NCI-H526 (cell line): ENCODE measurements around the gene ATP8B3.

Source experiments
- DNase-seq, 2 experiments: peaks; one replicate each; lab custom pipeline; 2025; lab: John Stamatoyannopoulos, UW

Gene ATP8B3

GRCh38 chr19:1836458-1837221 lies 24.6 kb upstream of the ATP8B3 start:
- no peak for DNase-seq

GRCh38 chr19:1833540-1833939 lies 21.5 kb upstream of the ATP8B3 start:
- no peak for DNase-seq

DNA sequence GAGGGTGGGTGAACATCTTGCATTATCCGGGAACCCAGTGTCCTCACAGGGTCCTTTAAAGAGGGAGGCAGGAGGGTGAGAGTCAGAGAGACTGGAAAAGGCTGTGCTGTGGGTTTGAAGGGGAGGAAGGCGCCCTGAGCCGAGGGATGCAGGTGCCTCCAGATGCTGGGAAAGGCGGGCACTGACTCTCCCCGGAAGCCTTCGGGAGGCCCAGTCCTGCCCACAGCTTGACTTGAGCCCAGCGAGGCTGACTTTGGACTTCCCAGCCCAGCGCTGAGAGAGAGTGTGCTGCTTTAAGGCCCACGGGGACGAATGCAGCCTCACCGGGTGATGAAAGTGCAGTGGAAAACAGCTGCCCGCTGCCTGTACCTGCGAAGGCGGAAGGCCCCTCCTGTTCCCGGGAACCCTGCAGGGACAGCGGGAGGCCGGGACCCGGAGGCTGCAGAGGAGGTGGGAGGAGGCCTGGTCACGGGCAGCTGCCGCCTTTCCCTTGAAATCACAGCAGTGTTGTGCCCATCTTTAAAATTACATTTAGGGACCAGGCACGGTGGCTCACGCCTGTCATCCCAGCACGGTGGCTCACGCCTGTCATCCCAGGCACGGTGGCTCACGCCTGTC lies 20.1 kb upstream of the ATP8B3 start:
- DNase-seq: no peak

DNA sequence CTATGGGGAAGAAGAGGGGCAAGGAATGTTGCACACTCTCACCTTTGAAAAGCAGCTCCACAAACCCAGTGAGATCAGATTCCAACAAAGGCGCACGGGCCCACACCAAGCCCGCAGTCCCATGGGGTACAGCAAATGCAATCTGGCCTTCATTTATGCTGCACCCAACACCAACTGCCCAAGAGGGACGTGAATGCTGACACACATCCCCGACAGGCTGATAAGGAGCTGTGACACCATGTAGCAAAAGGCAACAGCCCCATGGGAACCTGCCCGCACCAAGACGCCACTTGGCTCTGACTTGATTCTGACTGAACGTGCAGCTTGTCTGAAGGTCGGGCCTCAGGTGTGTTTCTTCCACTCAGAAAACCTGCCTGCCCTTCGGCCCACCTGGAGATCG lies 18.9 kb upstream of the ATP8B3 start:
- DNase-seq: no peak

DNA sequence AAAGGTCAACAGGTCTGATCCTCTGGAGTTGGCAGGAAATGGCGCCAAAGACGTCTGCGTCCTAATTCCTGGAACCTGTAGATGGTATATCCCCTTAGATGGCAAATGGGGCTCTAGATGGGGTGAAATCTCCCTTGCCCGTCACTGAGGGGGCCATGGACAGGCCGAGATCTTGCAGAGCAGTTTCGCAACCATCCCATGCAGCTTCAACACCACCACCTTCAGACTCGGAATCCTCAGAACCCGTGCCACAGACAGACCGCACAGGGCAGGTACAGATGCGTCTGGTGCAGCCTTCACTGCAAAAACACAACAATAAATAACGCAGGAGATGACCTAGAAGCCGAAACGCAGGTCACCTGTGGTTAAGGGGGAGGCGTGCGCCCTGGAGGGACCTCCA lies 18.5 kb upstream of the ATP8B3 start:
- DNase-seq: no peak

DNA sequence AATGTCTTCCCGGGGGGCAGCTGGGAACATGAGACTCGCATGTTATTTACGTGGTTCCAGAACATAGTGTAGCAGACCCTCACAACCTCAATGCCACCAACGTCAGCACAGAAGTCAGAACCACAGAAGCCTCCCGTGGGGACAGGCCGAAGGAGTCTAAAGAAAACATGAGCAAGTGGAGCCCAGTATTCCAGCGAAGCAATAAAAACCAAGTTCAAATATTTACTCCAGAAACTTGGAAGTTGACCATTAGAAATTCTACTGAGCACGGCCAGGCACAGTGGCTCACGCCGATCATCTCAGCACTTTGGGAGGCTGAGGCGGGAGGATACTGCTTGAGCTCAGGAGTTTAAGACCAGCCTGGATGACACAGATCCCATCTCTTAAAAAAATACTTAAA lies 17.9 kb upstream of the ATP8B3 start:
- no peak for DNase-seq

DNA sequence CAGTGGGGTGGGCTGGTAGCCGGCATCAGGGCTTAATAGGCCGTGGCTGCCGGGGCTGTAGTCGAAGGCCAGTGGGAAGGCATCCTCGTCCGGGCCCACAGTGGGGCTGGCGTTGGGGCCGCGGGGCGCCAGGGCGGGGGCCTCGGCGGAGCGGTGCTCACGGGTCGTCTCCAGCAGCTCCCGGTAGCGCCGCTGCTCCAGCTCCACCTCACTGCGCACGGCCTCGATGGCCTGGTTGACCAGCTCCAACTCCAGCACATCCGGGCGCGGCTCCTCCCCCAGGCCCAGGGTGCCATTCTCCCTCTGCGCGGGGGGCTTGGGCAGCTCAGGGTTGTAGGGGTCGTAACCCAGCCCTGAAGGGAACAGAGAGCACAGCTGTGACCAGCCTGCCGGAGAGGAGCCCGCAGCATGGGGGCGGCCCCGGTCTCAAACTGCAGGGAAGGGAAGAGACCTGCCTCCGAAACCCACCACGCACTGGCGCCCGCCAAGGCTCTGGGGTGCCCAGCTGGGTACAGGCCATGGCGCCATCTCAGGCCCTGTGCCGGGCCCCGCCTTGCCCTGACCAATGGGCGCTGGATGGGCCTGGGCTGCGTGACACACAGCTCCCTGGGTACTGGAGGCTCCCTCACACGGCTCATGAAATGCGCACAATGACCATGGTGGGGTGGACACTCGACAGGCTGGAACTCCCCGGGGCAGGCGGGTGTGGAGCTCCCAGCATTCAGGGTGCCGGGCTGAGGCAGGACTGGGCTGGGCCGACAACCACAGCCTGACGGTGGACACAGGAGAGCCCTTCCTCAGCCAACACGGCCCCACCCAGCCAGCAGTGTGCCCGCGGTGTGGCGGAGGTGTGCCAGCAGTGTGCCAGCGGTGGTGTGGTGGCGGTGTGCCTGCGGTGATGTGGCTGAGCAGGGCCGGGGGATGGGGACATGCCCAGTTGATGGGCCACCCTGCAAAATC lies 16.5 kb upstream of the ATP8B3 start:
- DNase-seq: no peak

GRCh38 chr19:1827566-1828278 lies 15.6 kb upstream of the ATP8B3 start:
- DNase-seq: no peak

DNA sequence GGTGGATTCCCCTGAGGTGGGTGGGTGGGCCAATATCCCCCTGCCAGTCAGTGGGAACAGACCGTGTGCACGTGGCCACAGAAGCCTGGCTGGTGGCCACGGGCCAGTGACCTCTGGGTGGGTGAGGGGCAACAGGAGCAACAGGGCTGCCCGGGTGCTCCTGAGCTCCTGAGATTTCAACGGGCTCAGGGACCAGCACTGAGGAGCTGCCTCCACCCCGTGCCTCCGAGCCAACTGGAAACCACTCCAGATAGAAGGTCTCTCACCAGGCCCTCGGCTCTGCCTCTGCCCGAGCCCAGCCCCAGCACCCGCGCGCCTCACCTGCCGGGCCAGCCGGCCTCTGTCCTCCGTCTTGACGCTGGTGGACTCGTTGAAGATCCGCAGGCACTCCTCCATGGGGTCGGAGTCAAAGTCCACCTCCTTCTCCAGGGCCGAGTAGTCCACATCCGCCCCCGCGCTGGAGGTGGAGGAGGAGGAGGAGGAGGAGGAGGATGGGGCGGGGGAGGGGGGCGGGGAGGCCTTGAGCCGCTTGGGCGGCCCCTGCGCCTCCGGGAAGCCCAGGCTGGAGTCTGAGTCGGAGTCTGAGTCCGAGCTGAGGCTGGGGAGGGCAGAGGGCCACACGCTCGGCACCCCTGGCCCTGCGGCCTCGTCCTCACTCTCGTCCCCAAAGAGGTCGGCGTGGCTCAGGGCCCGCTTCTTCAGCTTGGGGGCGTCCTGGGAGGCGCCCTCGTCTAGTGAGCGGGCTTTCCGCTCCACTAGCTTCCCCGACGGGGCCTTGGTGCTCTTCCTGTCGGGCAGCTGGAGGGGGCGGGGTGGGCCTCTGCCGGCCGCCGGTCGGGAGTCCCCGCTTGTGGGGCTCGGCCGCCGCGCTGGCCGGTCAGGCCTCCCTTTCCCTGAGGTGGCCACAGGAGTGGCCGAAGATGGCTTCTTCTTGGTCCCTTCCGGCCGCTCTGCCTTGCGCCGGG lies 14.8 kb upstream of the ATP8B3 start:
- DNase-seq: peak in 1 of 2 experiments; percentile 33

DNA sequence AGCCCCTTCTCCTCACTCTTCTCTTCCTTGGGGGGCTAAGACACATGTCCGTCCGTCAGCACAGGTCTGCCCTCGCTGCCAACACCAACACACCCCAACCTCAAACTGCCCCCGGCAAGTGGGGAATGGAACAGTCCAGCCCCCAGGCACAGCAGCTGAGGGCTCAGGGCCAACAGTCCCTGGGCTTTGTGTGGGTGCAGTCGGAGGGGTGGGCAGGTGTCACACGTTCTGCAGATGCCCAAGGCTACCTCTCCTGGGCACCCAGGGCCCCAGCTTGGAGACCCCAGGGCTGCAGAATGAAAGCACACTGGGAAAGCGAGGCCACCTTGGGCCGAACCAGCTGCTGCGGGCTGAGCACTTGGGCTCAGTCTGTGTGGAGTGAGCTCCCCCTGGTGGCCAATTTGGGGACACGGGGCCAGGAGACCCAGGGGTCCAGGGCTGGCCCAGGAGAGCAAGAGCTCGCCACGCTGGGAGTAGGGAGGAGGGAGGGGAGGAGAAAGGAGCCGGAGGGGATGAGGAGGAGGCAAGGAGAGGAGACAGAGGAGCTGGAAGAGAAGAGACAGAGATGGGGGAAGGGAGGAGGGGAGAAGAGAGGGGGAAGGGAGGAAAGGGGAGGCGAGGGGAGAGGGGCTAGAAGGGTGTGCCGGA lies 14.0 kb upstream of the ATP8B3 start:
- DNase-seq: peak; percentile 11 to 73

GRCh38 chr19:1824252-1824622 lies 12.2 kb upstream of the ATP8B3 start:
- DNase-seq: no peak

GRCh38 chr19:1823539-1824251 lies 11.6 kb upstream of the ATP8B3 start:
- DNase-seq: no peak

DNA sequence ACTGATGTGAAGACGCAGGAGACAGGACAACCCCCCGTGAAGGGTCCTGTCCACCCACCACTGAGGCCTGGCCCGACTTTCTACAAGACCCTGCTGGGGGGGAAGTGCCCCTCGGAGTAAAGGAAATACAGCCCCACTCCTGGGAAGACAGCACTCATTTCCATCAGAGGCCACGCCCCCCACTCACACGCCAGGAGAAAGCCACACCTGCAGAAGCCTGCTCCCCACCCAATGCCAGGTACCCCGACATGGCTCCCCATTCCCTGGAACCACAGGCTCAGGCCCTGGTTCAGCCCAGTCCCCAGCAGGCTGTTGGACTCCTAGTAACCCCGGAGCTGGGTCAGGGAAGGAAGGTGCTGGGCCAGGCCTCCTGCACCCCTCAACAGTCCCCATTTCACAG lies 10.9 kb upstream of the ATP8B3 start:
- no peak for DNase-seq

- DNase-seq: no peak
Observed at GRCh38 chr19:1822210-1822609, 10.1 kb upstream of the ATP8B3 start.

- no peak for DNase-seq
Observed at GRCh38 chr19:1819341-1820255, 7.5 kb upstream of the ATP8B3 start.

GRCh38 chr19:1818549-1819195 lies 6.6 kb upstream of the ATP8B3 start:
- no peak for DNase-seq

DNA sequence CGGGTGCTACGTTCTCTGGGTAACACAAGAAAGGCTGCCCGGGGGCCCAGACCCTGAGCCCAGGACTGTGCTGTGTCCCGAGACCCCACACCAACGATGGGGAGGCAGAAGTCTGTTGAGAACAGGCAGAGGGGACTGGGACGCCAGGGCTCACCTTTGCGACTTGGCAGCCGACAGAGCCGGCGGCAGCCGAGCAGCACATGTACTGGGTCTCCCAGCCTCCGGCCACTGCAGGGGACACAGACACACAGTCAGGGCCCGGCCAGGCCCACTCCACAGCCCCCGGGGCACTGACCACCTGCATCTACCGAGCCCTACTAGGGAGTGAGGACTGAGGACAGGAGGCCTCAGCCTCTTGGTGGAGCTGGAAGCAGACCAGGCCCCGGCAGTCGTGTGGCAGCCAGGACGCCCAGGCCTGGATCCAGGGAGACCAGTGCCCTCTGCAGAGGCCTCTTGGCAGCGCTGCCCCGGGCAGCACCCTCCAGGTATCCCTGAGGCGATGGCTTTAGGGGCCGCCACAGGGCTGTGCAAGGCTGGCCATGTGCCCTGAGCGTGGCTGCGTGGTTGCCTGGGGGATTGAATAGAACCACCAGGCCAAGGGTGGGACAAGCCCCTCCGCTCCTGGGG lies 5.6 kb upstream of the ATP8B3 start:
- no peak for DNase-seq
